ENCODE measurements around the gene C5orf63.
"Not testable (repeated sequence)": the region's sequence is repeated elsewhere in the genome, so short reads cannot be mapped to it uniquely, and the experiment has no call there.

Gene C5orf63

GRCh38 chr5:127072861-127073846 lies at the start of gene C5orf63:
C5orf63 (minus strand) TSS chr5:127073502; CDS start chr5:127058995, 14,507 bp downstream.
- in situ Hi-C loops (cut with MboI; ENCODE audit: low sequenced_read_pairs) = no loop called here

DNA sequence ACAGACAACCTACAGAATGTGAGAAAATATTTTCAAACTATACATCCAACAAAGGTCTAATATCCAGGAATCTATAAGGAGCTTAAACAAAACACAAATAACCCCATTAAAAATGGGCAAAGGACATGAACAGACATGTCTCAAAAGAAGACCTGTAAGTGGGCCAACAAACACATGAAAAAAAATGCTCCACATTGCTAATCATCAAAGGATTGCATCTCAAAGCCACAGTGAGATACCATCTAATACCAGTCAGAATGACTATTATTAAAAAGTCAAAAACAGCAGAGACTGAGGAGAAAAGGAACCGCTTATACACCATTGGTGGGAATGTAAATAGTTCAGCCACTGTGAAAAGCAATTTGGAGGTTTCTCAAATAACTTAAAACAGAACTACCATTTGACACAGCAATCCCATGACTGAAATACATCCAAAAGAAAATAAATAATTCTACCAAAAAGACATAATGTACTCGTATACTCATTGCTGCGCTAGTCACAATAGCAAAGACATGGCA lies 39.1 kb upstream of the C5orf63 start:
- in situ Hi-C loops (cut with MboI; ENCODE audit: low sequenced_read_pairs) = no loop called here

- in situ Hi-C loops (cut with MboI; ENCODE audit: low sequenced_read_pairs) = no loop called here
Observed at GRCh38 chr5:127111112-127111511, 37.8 kb upstream of the C5orf63 start.

DNA sequence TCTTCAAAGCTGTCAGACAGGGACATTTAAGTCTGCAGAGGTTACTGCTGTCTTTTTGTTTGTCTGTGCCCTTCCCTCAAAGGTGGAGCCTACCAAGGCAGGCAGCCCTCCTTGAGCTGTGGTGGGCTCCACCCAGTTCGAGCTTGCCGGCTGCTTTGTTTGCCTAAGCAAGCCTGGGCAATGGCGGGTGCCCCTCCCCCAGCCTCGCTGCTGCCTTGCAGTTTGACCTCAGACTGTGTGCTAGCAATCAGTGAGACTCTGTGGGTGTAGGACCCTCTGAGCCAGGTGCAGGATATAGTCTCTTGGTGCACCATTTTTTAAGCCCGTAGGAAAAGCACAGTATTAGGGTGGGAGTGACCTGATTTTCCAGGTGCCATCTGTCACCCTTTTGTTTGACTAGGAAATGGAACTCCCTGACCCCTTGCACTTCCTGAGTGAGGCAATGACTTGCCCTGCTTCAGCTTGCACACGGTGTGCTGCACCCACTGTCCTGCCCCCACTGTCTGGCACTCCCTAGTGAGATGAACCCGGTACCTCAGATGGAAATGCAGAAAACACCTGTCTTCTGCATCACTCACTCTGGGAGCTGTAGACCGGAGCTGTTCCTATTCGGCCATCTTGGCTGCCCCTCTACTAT lies 35.4 kb upstream of the C5orf63 start:
- in situ Hi-C loops (cut with MboI; ENCODE audit: low sequenced_read_pairs) = not testable (repeated sequence)

- in situ Hi-C loops (cut with MboI; ENCODE audit: low sequenced_read_pairs) = no loop called here
Observed at GRCh38 chr5:127101935-127102334, 28.6 kb upstream of the C5orf63 start.

DNA sequence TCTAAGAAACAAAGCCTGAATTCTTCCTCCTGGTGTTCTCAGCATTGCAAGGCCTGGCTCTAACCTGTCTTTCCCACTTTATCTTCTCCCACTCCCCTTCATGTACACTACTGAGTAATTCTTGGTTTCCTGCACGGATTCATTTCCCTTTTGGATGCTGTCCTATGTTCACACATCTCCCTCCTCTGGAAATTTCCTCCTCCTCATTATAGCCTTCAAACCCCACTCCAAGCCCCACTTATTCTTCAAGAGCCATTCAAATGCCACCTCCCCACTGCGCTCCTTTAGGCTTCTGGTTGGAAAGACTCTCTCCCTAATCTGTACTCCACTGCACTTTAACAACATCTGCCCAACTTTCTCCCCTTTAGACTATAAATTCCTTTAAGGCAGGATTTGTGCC lies 28.2 kb upstream of the C5orf63 start:
- in situ Hi-C loops (cut with MboI; ENCODE audit: low sequenced_read_pairs) = no loop called here

GRCh38 chr5:127098241-127098640 lies 24.9 kb upstream of the C5orf63 start:
- in situ Hi-C loops (cut with MboI; ENCODE audit: low sequenced_read_pairs) = no loop called here

- in situ Hi-C loops (cut with MboI; ENCODE audit: low sequenced_read_pairs) = no loop called here
Observed at GRCh38 chr5:127097278-127097677, 24.0 kb upstream of the C5orf63 start.

DNA sequence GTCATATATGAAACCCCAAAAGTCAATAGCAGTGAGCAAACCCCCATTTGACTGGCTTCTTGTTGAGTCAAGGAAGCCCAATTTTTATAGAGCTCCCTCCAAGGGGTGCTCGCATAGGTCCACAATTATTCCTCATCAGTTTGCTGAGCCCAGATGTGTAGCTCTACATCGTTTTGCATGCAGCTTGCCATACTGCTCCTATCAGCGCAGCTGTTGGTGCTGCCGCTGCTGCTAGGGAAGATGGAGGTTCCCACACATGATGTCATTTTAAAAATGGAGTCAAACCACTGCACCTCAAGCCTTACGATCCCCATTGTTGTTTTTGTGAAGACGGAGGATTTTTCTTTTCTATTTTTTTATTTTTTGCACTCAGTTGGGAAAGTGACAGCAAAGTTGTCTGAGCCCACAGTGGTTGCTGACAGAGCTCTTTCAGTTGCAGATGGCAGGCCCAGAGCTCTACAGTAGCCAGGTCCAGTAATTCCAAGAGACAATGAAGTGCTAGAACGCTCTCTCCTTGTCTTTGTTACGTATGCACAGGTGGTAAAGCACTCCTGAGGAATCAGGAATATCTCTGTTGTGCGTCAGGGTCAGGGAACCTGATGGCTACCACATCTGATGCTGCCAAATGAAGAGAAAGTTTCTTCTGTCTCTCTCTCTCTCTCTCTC lies 23.2 kb upstream of the C5orf63 start:
- in situ Hi-C loops (cut with MboI; ENCODE audit: low sequenced_read_pairs) = no loop called here

GRCh38 chr5:127094161-127094814 lies 21.0 kb upstream of the C5orf63 start:
- in situ Hi-C loops (cut with MboI; ENCODE audit: low sequenced_read_pairs) = no loop called here

DNA sequence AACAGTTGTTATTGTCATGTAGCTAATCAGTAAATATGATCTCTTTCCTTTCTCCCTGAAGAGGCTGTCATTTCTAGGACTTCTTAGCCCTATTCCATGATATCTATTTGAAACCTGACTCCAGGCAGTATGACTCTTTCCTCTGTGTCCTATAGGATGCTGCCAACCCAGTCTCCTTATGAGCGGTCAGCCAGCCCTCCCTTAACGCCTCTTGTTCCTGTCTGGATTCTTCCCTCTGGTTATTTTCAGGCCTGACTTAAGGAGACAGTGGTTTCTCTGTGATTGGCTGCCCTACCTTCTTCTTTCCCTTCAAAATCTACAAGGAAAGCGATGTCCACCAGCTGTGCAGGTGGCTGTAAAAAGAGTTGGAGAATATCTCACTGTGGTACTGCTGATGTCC lies 19.4 kb upstream of the C5orf63 start:
- in situ Hi-C loops (cut with MboI; ENCODE audit: low sequenced_read_pairs) = no loop called here

DNA sequence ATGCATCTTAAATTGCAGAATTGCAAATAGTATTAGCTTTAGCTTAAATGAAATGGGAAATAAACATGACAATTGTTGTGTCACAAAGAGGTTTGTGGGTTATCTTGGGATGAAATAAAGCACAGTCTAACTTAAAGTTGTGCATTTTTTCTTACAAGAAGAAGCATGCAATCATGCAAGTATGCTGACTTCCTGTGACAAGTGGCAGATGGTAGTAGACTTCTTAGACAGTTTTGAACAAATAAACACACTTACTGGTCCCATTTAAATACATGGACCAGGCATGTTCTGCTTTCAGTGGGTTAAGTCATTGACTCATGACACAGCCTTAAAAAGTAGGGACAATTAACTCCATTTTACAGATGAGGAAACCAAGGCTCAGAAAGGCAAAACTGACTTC lies 15.9 kb upstream of the C5orf63 start:
- in situ Hi-C loops (cut with MboI; ENCODE audit: low sequenced_read_pairs) = no loop called here

- in situ Hi-C loops (cut with MboI; ENCODE audit: low sequenced_read_pairs) = no loop called here
Observed at GRCh38 chr5:127088251-127088650, 14.9 kb upstream of the C5orf63 start.

- in situ Hi-C loops (cut with MboI; ENCODE audit: low sequenced_read_pairs) = no loop called here
Observed at GRCh38 chr5:127086589-127086988, 13.3 kb upstream of the C5orf63 start.

DNA sequence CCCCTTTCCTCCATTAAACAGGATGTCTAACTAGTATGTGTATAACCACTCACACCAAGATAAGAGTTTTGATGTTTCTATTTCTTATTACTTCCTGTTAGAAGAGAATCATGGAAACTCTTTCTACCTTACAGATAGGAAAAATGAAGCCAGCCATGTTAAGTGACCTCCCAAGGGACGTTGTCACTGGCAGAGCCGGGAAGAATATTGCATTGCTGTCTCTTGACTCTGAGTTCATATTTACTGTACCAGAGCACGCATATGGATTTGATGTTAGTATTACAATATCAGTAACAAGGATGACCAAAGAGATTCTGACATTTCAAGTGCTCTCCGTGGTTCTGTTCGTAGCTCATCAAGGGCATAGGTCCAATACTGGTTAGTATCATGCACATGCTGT lies 12.5 kb upstream of the C5orf63 start:
- in situ Hi-C loops (cut with MboI; ENCODE audit: low sequenced_read_pairs) = no loop called here

DNA sequence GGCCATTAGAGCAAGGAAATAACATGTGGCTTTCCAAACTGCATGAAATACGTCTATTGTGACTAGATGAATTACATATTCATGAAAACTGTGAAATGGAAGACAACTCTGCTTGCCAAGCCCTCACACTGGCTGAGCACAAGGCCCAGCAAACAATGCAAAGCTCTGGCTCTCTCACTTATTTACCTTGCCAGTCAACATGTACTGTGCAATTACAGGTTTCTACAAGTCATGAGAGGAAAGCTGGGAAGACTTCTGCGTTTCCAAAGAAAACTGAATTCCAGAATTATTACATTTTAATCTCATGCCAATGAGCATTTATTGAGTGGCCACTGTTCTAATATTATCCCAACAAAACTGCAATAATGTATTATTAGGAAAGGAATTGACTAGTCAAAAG lies 12.1 kb upstream of the C5orf63 start:
- in situ Hi-C loops (cut with MboI; ENCODE audit: low sequenced_read_pairs) = no loop called here

GRCh38 chr5:127084656-127085055 lies 11.4 kb upstream of the C5orf63 start:
- in situ Hi-C loops (cut with MboI; ENCODE audit: low sequenced_read_pairs) = no loop called here

DNA sequence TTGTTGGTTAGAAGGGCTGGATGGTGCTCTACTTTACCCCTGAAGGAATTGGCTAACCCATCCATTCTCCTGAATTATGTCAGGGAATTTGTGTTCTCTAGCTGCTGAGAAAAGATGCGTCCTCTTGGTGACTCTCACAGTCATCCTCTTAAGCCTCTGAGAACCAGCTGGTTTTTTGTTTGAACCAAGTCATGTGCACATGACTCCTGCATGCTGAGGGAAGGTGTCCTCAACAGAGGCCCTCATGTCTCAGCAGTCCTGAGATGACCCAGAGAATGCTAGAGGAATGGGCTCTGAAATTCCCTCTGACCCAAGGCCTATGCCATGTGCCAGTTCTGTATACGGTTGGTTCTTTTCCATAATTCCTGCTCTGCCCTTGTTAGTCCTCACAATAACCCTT lies 10.4 kb upstream of the C5orf63 start:
- in situ Hi-C loops (cut with MboI; ENCODE audit: low sequenced_read_pairs) = no loop called here

DNA sequence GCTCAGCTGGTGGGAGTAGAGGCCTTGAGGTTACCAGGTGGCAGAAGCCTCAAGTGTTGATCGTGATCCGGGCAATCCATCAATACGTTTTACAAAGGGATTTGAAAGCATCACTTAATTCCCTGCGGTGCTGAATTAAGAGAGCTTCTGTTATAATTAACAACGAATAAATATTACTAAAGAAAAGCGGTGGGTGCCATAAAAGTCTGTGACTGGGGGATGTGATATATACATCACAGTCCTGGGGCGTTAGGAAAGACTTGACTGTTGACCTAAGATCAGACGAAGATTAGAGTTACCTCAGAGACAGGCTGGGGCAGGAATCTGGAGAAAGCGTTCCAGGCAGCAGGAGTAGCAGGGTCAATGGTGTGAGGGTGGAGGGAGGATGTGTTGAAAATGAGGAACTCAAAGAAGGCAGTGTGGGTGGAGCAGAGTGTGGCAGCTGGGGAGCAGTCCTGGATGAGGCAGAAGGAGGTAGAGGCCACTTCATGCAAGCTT lies 6.7 kb upstream of the C5orf63 start:
- in situ Hi-C loops (cut with MboI; ENCODE audit: low sequenced_read_pairs) = no loop called here

DNA sequence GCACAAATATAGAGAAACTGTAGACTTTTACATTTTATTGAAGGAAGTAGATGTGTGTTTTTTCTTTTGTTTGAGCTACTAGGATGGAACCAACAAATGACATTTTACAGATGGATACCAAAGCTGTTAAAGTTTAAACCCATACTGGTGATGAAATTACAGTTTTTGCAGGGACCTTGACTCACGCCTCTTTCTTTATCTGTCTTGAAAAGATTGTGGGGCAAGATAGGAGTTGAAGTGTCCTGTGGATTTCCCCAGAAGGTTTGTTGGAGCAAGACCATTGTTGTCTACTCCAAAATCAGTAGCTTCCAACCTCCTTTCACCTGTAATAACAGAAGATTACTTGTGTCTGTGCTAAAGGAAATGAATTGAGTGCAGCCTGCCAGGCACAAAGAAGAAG lies 4.1 kb upstream of the C5orf63 start:
- in situ Hi-C loops (cut with MboI; ENCODE audit: low sequenced_read_pairs) = no loop called here
